Measurements from ENCODE around the gene PGF. TPM values are rescaled to one million over a fixed set of nuclear protein-coding genes. Genes with fewer than 3 reads are reported as not detected.

The PGF gene
- total and polyA plus RNA-seq, 2 of the 13 experiments (the other 11 are each of a cell fraction or from before 2014, with no cell fraction given), result 10.7 to 27.5 TPM

GRCh38 chr14:74898694-74899093, 56.7 kb downstream of the PGF start (continued):
- TF ChIP-seq, protein P1, sequence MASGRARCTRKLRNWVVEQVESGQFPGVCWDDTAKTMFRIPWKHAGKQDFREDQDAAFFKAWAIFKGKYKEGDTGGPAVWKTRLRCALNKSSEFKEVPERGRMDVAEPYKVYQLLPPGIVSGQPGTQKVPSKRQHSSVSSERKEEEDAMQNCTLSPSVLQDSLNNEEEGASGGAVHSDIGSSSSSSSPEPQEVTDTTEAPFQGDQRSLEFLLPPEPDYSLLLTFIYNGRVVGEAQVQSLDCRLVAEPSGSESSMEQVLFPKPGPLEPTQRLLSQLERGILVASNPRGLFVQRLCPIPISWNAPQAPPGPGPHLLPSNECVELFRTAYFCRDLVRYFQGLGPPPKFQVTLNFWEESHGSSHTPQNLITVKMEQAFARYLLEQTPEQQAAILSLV (CRISPR knock-in tag; IDR thresholded peaks at IDR 0.05; ENCODE audit: borderline replicate concordance), result 0 out of 2 replicates have a peak, but pooled peaks have one; percentile 38
- TF ChIP-seq, protein P2, sequence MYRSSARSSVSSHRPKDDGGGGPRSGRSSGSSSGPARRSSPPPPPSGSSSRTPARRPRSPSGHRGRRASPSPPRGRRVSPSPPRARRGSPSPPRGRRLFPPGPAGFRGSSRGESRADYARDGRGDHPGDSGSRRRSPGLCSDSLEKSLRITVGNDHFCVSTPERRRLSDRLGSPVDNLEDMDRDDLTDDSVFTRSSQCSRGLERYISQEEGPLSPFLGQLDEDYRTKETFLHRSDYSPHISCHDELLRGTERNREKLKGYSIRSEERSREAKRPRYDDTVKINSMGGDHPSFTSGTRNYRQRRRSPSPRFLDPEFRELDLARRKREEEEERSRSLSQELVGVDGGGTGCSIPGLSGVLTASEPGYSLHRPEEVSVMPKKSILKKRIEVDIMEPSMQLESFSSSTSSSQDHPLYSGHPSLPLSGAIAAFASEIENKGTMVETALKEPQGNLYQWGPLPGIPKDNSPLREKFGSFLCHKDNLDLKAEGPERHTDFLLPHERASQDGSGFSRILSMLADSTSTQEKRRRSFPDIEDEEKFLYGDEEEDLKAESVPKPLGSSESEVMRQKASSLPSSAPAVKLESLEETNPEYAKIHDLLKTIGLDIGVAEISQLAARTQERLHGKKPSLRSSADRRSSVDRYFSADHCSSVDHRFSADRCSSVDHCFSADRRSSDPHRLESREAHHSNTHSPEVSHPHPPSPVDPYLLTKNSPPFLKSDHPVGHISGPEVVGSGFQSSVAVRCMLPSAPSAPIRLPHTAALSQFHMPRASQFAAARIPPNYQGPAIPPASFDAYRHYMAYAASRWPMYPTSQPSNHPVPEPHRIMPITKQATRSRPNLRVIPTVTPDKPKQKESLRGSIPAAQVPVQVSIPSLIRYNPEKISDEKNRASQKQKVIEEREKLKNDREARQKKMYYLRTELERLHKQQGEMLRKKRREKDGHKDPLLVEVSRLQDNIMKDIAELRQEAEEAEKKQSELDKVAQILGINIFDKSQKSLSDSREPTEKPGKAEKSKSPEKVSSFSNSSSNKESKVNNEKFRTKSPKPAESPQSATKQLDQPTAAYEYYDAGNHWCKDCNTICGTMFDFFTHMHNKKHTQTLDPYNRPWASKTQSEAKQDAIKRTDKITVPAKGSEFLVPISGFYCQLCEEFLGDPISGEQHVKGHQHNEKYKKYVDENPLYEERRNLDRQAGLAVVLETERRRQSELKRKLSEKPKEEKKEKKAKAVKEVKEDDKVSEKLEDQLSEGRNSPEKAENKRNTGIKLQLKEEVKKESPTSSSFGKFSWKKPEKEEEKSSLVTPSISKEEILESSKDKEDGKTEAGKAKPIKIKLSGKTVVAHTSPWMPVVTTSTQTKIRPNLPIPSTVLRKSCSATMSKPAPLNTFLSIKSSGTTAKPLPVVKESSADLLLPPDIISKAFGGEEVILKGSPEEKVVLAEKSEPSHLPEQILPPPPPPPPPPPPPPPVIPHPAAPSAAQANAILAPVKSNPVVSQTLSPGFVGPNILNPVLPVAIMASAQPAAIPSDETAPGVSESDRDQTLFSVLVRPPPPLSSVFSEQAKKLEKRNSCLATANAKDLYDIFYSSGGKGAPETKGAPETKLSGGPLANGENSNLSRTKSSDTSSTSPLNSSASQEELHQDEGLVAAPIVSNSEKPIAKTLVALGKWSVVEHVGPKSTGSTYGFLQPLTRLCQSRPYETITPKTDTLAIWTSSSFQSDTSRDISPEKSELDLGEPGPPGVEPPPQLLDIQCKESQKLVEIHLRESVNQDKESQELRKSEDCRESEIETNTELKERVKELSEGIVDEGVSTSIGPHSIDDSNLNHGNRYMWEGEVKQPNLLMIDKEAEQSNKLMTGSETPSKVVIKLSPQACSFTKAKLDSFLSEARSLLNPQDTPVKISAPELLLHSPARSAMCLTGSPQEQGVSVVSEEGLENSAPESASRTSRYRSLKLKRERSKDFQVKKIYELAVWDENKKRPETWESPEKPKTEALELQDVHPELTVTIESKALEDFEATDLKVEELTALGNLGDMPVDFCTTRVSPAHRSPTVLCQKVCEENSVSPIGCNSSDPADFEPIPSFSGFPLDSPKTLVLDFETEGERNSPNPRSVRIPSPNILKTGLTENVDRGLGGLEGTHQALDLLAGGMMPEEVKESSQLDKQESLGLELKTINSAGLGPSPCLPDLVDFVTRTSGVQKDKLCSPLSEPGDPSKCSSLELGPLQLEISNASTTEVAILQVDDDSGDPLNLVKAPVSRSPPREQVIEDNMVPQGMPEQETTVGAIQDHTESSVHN (CRISPR knock-in tag; IDR thresholded peaks at IDR 0.05), result 0 out of 2 replicates have a peak, but pooled peaks have one; percentile 55
- TF ChIP-seq, protein P3, sequence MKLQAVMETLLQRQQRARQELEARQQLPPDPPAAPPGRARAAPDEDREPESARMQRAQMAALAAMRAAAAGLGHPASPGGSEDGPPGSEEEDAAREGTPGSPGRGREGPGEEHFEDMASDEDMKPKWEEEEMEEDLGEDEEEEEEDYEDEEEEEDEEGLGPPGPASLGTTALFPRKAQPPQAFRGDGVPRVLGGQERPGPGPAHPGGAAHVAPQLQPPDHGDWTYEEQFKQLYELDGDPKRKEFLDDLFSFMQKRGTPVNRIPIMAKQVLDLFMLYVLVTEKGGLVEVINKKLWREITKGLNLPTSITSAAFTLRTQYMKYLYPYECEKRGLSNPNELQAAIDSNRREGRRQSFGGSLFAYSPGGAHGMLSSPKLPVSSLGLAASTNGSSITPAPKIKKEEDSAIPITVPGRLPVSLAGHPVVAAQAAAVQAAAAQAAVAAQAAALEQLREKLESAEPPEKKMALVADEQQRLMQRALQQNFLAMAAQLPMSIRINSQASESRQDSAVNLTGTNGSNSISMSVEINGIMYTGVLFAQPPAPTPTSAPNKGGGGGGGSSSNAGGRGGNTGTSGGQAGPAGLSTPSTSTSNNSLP (IDR thresholded peaks at IDR 0.05; ENCODE audit: low read depth, low read length), result no peak
- TF ChIP-seq ZNF468 (CRISPR knock-in tag; IDR thresholded peaks at IDR 0.05), result no peak
- TF ChIP-seq HBP1 (CRISPR knock-in tag; IDR thresholded peaks at IDR 0.05; ENCODE audit: low read depth), result peak; percentile 93; the same call in 1 of the 2 replicates
- 0 out of 2 replicates have a peak, but pooled peaks have one; percentile 43 for TF ChIP-seq SP4 (CRISPR knock-in tag; IDR thresholded peaks at IDR 0.05)
- peak; percentile 41; the same call in 1 of the 2 replicates for TF ChIP-seq NFIC (IDR thresholded peaks at IDR 0.05; ENCODE audit: low read length)
- TF ChIP-seq ZNF788 (CRISPR knock-in tag; IDR thresholded peaks at IDR 0.05; ENCODE audit: borderline replicate concordance), result peak; percentile 65; the same call in 1 of the 2 replicates
- TF ChIP-seq, protein P4, sequence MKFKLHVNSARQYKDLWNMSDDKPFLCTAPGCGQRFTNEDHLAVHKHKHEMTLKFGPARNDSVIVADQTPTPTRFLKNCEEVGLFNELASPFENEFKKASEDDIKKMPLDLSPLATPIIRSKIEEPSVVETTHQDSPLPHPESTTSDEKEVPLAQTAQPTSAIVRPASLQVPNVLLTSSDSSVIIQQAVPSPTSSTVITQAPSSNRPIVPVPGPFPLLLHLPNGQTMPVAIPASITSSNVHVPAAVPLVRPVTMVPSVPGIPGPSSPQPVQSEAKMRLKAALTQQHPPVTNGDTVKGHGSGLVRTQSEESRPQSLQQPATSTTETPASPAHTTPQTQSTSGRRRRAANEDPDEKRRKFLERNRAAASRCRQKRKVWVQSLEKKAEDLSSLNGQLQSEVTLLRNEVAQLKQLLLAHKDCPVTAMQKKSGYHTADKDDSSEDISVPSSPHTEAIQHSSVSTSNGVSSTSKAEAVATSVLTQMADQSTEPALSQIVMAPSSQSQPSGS (CRISPR knock-in tag; IDR thresholded peaks at IDR 0.05), result peak; percentile 80
- peak; percentile 99 for TF ChIP-seq SAP130 (CRISPR knock-in tag; IDR thresholded peaks at IDR 0.05; ENCODE audit: low read depth)
